HCT116 (cell line): ENCODE measurements around the gene ST3GAL6. TPM values are rescaled to one million over a fixed set of nuclear protein-coding genes. Genes with fewer than 3 reads are reported as not detected.
A peak's percentile ranks its signal among the peaks of the same experiment; 100 is the strongest.

Experiments used
- ATAC-seq: fragments of 200-7000 bp; cut with Tn5 transposase; 2 replicates; pipeline ENCODE4 v1.9.1; 2020; ENCODE audit warnings: mild to moderate bottlenecking, moderate library complexity
- BruUV-seq: library from RNA; stranded (reverse); fragments of 400-500 nt; replicated peaks from 2 replicates; lab custom pipeline; 2021; lab: Mats Ljungman, UMichigan
- CTCF ChIA-PET: fragments of 300-600 bp; sonication (Branson Sonifier 250); formaldehyde crosslinking; loops from one replicate; lab custom pipeline; 2021; ENCODE audit warnings: antibody characterized with exemption; lab: Charles Lee
- POLR2A ChIA-PET: fragments of 300-600, 350-600 bp; sonication (Branson Sonifier 250); formaldehyde crosslinking; loops from one replicate; lab custom pipeline; 2021; ENCODE audit warnings: antibody characterized with exemption; lab: Charles Lee
- RAD21 ChIA-PET, 2 experiments: fragments of 300-600 bp; sonication (Branson Sonifier 250); formaldehyde crosslinking; loops; one replicate each; lab custom pipeline; 2023; ENCODE audit warnings: low total read pairs in 2 of 2; ENCODE audit not compliant: uncharacterized antibody in 2 of 2, unreplicated experiment in 2 of 2, low non-redundant PET in 1 of 2; lab: Charles Lee
- DNase-seq: peaks from one replicate; pipeline ENCODE4 v3.0.0-alpha.2; 2010; ENCODE audit warnings: low read depth, low spot score
- H2AFZ ChIP-seq: fragments of 200-600 bp; shearing (Covaris generic), sonication (generic); 2 replicates; pipeline ENCODE4 v1.6.1; 2017; ENCODE audit warnings: low read depth, mixed run types, mixed read lengths, antibody characterized with exemption, low read length; ENCODE audit not compliant: poor library complexity, severe bottlenecking
- H3K27ac ChIP-seq: 2 replicates; pipeline ENCODE4 v1.5.1; 2012; ENCODE audit warnings: low read depth, low read length
- H3K27me3 ChIP-seq: fragments of 200-600 bp; sonication (generic); 2 replicates; pipeline ENCODE4 v1.6.1; 2016; ENCODE audit warnings: mixed run types, low read length, mixed read lengths; ENCODE audit not compliant: insufficient read depth
- H3K36me3 ChIP-seq, 2 experiments: fragments of 200-500 bp in 1 of 2; fragments of 200-600 bp in 1 of 2; sonication (Bioruptor generic) in 1 of 2; sonication (generic) in 1 of 2; 2 replicates each; pipeline versions ENCODE4 v1.5.1 to v1.6.1; 2014 to 2016; ENCODE audit warnings: low read length in 2 of 2, inconsistent platforms in 1 of 2, mixed read lengths in 1 of 2, mixed run types in 1 of 2; ENCODE audit not compliant: insufficient read depth in 2 of 2, control insufficient read depth in 1 of 2
- H3K4me1 ChIP-seq, 2 experiments: fragments of 200-600 bp in 1 of 2; sonication (generic) in 1 of 2; 2 replicates each; pipeline versions ENCODE4 v1.5.1 to v1.6.1; 2012 to 2017; ENCODE audit warnings: low read length in 2 of 2, inconsistent platforms in 1 of 2, mild to moderate bottlenecking in 1 of 2, mixed read lengths in 1 of 2, mixed run types in 1 of 2, moderate library complexity in 1 of 2; ENCODE audit not compliant: insufficient read depth in 2 of 2, control insufficient read depth in 1 of 2
- H3K4me2 ChIP-seq: fragments of 200-600 bp; sonication (generic); 2 replicates; pipeline ENCODE4 v1.6.1; 2017; ENCODE audit warnings: mixed run types, low read length, mixed read lengths
- H3K4me3 ChIP-seq, 2 experiments: fragments of 200-600 bp in 1 of 2; sonication (generic) in 1 of 2; replicated peaks in 1 of 2; 2 replicates each; pipeline ENCODE4 v1.5.1; 2011 to 2016; ENCODE audit warnings: low read length in 2 of 2, control low read depth in 1 of 2, low read depth in 1 of 2, mild to moderate bottlenecking in 1 of 2, mixed read lengths in 1 of 2, mixed run types in 1 of 2
- H3K79me2 ChIP-seq: fragments of 200-600 bp; sonication (generic); 2 replicates; pipeline ENCODE4 v1.6.1; 2017; ENCODE audit warnings: mild to moderate bottlenecking, mixed run types, low read length, moderate library complexity, mixed read lengths; ENCODE audit not compliant: insufficient read depth
- H3K9ac ChIP-seq: fragments of 200-600 bp; sonication (generic); 2 replicates; pipeline ENCODE4 v1.6.1; 2016; ENCODE audit warnings: low read length, mixed read lengths
- H3K9me2 ChIP-seq: fragments of 200-600 bp; sonication (generic), shearing (Covaris generic); 2 replicates; pipeline ENCODE4 v1.6.1; 2017; ENCODE audit warnings: mixed run types, mild to moderate bottlenecking, moderate library complexity; ENCODE audit not compliant: insufficient read depth
- H3K9me3 ChIP-seq, 2 experiments: fragments of 200-500 bp in 1 of 2; fragments of 200-600 bp in 1 of 2; sonication (Bioruptor generic) in 1 of 2; sonication (generic) in 1 of 2; 2 replicates each; pipeline ENCODE4 v1.6.1; 2014 to 2017; ENCODE audit warnings: low read length in 2 of 2, mixed read lengths in 2 of 2, inconsistent platforms in 1 of 2, low read depth in 1 of 2, mild to moderate bottlenecking in 1 of 2, mixed run types in 1 of 2, moderate library complexity in 1 of 2; ENCODE audit not compliant: control insufficient read depth in 1 of 2, insufficient read depth in 1 of 2
- H4K20me1 ChIP-seq: fragments of 200-600 bp; sonication (generic), shearing (Covaris generic); 2 replicates; pipeline ENCODE4 v1.6.1; 2017; ENCODE audit warnings: mixed run types, mild to moderate bottlenecking, moderate library complexity; ENCODE audit not compliant: insufficient read depth
- CBX3 ChIP-seq: IDR thresholded peaks from 2 replicates; pipeline ENCODE4 v1.6.1; 2012; ENCODE audit warnings: low read depth
- CEBPB ChIP-seq: IDR thresholded peaks from 2 replicates; pipeline ENCODE4 v1.6.1; 2012; ENCODE audit warnings: low read depth
- CTCF ChIP-seq, 3 experiments: fragments of 200-600 bp in 1 of 3; sonication (generic) in 1 of 3; IDR thresholded peaks in 2 of 3; conservative IDR thresholded peaks in 1 of 3; 2 replicates each; pipeline ENCODE4 v1.5.1; 2012 to 2017; ENCODE audit warnings: low read depth in 2 of 3, low read length in 2 of 3, antibody characterized with exemption in 1 of 3, borderline replicate concordance in 1 of 3, control low read depth in 1 of 3, mild to moderate bottlenecking in 1 of 3, mixed read lengths in 1 of 3, mixed run types in 1 of 3, moderate library complexity in 1 of 3; ENCODE audit not compliant: insufficient read depth in 1 of 3
- ELF1 ChIP-seq: IDR thresholded peaks from 2 replicates; pipeline ENCODE4 v1.6.1; 2012; ENCODE audit warnings: low read depth, borderline replicate concordance
- EZH2 ChIP-seq: fragments of 200-600 bp; sonication (generic); IDR thresholded peaks from 2 replicates; pipeline ENCODE4 v1.6.1; 2017; ENCODE audit warnings: antibody characterized with exemption, mixed run types
- EZH2phosphoT487 ChIP-seq: fragments of 200-600 bp; IDR thresholded peaks from 2 replicates; pipeline ENCODE4 v1.6.1; 2018; ENCODE audit warnings: antibody characterized with exemption, borderline replicate concordance
- FOSL1 ChIP-seq: IDR thresholded peaks from 2 replicates; pipeline ENCODE4 v1.6.1; 2012; ENCODE audit warnings: low read depth
- JUND ChIP-seq: IDR thresholded peaks from 2 replicates; pipeline ENCODE4 v1.6.1; 2012
- MAX ChIP-seq: IDR thresholded peaks from 2 replicates; pipeline ENCODE4 v1.6.1; 2012
- POLR2A ChIP-seq: IDR thresholded peaks from 2 replicates; pipeline ENCODE4 v1.7.0; 2011; ENCODE audit warnings: borderline replicate concordance; ENCODE audit not compliant: insufficient read depth, insufficient read length; ENCODE audit errors: extremely low read depth
- POLR2AphosphoS5 ChIP-seq: IDR thresholded peaks from 2 replicates; pipeline ENCODE4 v1.6.1; 2011; ENCODE audit warnings: mild to moderate bottlenecking, low read depth, low read length, moderate library complexity
- RAD21 ChIP-seq: IDR thresholded peaks from 2 replicates; pipeline ENCODE4 v1.6.1; 2012; ENCODE audit warnings: low read depth, mild to moderate bottlenecking
- SIN3A ChIP-seq: IDR thresholded peaks from 2 replicates; pipeline ENCODE4 v1.6.1; 2012; ENCODE audit warnings: low read depth
- SRF ChIP-seq: IDR thresholded peaks from 2 replicates; pipeline ENCODE4 v1.6.1; 2012; ENCODE audit warnings: low read depth
- TCF7L2 ChIP-seq: IDR thresholded peaks from 2 replicates; pipeline ENCODE4 v1.7.0; 2011; ENCODE audit warnings: borderline replicate concordance, inconsistent platforms; ENCODE audit not compliant: insufficient read depth, insufficient read length; ENCODE audit errors: extremely low read depth
- ZFX ChIP-seq: fragments of 450-650 bp; IDR thresholded peaks from 2 replicates; pipeline ENCODE4 v1.6.1; 2017
- ZNF274 ChIP-seq: fragments of 200-500 bp; sonication (Bioruptor generic); IDR thresholded peaks from 2 replicates; pipeline ENCODE4 v1.6.1; 2014; ENCODE audit warnings: mild to moderate bottlenecking, low read depth, low read length, inconsistent platforms
- intact Hi-C: fragments of 100-400 bp; cut with micrococcal nuclease; formaldehyde crosslinking; loops from 2 replicates; pipeline ENCODE4 v1.10.0; 2022
- total RNA-seq: library from RNA; stranded (reverse); gene quantifications from one replicate; pipeline ENCODE4 v1.2.1, GENCODE V29; 2021; ENCODE audit not compliant: unreplicated experiment
- TF ChIP-seq, protein P1 (sequence below): IDR thresholded peaks from 2 replicates; pipeline ENCODE4 v1.6.1; 2011; ENCODE audit warnings: mild to moderate bottlenecking, low read length, moderate library complexity; ENCODE audit not compliant: insufficient replicate concordance; ENCODE audit errors: extremely low read depth
- TF ChIP-seq, protein P2 (sequence below): IDR thresholded peaks from 2 replicates; pipeline ENCODE4 v1.6.1; 2012
- TF ChIP-seq, protein P3 (sequence below): IDR thresholded peaks from 2 replicates; pipeline ENCODE4 v1.6.1; 2012; ENCODE audit warnings: low read depth

The ST3GAL6 gene
- total RNA-seq, 1 experiment from 2014 or later, result 10.6 TPM

- BruUV-seq, result no TSS peak
- no peak overlapping the region for H3K4me3 ChIP-seq
- no peak overlapping the region for H2AFZ ChIP-seq
- intact Hi-C loops, result loop anchor here (1.0 to 10.0 kb wide), 2 partner anchors 251 to 281 kb away; no protein-coding TSS in a partner anchor
- H4K20me1 ChIP-seq, result peaks cover 17% of the 10 kb centered on the region
- TF ChIP-seq EZH2, result no peak
- no peak for TF ChIP-seq EZH2phosphoT487
- TF ChIP-seq JUND, result no peak
- no peak for TF ChIP-seq CEBPB
- no peak for TF ChIP-seq POLR2A
- TF ChIP-seq SRF, result no peak
- no peak for TF ChIP-seq ZFX
- TF ChIP-seq TCF7L2, result no peak
- no peak for TF ChIP-seq ZNF274
- TF ChIP-seq CTCF (IDR thresholded peaks at IDR 0.05 in 2 of 3, conservative IDR thresholded peaks at IDR 0.05 in 1 of 3; ENCODE audit: borderline replicate concordance in 1 of 3, insufficient read depth in 1 of 3, low read depth in 2 of 3, low read length in 2 of 3), result peak; percentile 38 to 54 (median 47); a peak in 5 of 6 replicates
- TF ChIP-seq CBX3, result no peak
- TF ChIP-seq, protein P1, sequence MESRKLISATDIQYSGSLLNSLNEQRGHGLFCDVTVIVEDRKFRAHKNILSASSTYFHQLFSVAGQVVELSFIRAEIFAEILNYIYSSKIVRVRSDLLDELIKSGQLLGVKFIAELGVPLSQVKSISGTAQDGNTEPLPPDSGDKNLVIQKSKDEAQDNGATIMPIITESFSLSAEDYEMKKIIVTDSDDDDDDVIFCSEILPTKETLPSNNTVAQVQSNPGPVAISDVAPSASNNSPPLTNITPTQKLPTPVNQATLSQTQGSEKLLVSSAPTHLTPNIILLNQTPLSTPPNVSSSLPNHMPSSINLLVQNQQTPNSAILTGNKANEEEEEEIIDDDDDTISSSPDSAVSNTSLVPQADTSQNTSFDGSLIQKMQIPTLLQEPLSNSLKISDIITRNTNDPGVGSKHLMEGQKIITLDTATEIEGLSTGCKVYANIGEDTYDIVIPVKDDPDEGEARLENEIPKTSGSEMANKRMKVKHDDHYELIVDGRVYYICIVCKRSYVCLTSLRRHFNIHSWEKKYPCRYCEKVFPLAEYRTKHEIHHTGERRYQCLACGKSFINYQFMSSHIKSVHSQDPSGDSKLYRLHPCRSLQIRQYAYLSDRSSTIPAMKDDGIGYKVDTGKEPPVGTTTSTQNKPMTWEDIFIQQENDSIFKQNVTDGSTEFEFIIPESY, result no peak
- TF ChIP-seq ELF1, result no peak
- TF ChIP-seq RAD21, result peak; percentile 79
- TF ChIP-seq, protein P2, sequence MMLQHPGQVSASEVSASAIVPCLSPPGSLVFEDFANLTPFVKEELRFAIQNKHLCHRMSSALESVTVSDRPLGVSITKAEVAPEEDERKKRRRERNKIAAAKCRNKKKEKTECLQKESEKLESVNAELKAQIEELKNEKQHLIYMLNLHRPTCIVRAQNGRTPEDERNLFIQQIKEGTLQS, result no peak
- TF ChIP-seq FOSL1, result no peak
- TF ChIP-seq, protein P3, sequence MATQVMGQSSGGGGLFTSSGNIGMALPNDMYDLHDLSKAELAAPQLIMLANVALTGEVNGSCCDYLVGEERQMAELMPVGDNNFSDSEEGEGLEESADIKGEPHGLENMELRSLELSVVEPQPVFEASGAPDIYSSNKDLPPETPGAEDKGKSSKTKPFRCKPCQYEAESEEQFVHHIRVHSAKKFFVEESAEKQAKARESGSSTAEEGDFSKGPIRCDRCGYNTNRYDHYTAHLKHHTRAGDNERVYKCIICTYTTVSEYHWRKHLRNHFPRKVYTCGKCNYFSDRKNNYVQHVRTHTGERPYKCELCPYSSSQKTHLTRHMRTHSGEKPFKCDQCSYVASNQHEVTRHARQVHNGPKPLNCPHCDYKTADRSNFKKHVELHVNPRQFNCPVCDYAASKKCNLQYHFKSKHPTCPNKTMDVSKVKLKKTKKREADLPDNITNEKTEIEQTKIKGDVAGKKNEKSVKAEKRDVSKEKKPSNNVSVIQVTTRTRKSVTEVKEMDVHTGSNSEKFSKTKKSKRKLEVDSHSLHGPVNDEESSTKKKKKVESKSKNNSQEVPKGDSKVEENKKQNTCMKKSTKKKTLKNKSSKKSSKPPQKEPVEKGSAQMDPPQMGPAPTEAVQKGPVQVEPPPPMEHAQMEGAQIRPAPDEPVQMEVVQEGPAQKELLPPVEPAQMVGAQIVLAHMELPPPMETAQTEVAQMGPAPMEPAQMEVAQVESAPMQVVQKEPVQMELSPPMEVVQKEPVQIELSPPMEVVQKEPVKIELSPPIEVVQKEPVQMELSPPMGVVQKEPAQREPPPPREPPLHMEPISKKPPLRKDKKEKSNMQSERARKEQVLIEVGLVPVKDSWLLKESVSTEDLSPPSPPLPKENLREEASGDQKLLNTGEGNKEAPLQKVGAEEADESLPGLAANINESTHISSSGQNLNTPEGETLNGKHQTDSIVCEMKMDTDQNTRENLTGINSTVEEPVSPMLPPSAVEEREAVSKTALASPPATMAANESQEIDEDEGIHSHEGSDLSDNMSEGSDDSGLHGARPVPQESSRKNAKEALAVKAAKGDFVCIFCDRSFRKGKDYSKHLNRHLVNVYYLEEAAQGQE, result no peak
- peak; percentile 7; the same call in 1 of the 2 replicates for TF ChIP-seq POLR2AphosphoS5
- no peak for TF ChIP-seq MAX
- TF ChIP-seq SIN3A, result no peak; the same call in 1 of the 2 replicates
- TF ChIP-seq, all 23 proteins: peak for 3
- Histone ChIP-seq H3K9me2 (no peaks in the 10 kb centered on the region), H3K36me3 (peaks cover 29 to 65% of the 10 kb centered on the region in 2 experiments), H3K4me1 (peaks cover 4 to 28% of the 10 kb centered on the region in 2 experiments; a peak in 2 of 4 replicates), H3K9ac (no peak overlapping the region), H3K27me3 (no peaks in the 10 kb centered on the region), H3K27ac (peak overlapping the region; percentile 35; the same call in 1 of the 2 replicates), H3K79me2 (peaks cover 91% of the 10 kb centered on the region), H3K9me3 (no peaks in the 10 kb centered on the region), H3K4me2 (no peak overlapping the region)
- RAD21 ChIA-PET, result no interaction called here
- DNase-seq, result no peak
- POLR2A ChIA-PET, result no interaction called here
- CTCF ChIA-PET, result interaction anchor here (0.6 to 2.3 kb wide), 10 partner anchors 170 to 258 kb away, joined by 3 to 10 read pairs (median 4); partner anchors contain the start of gene CPOX
- peak; percentile 56 for ATAC-seq
These were observed 61.1 kb downstream of the ST3GAL6 start for GRCh38 chr3:98824256-98824655.
